Measurements from ENCODE around the gene SKI.

SKI gene

DNA sequence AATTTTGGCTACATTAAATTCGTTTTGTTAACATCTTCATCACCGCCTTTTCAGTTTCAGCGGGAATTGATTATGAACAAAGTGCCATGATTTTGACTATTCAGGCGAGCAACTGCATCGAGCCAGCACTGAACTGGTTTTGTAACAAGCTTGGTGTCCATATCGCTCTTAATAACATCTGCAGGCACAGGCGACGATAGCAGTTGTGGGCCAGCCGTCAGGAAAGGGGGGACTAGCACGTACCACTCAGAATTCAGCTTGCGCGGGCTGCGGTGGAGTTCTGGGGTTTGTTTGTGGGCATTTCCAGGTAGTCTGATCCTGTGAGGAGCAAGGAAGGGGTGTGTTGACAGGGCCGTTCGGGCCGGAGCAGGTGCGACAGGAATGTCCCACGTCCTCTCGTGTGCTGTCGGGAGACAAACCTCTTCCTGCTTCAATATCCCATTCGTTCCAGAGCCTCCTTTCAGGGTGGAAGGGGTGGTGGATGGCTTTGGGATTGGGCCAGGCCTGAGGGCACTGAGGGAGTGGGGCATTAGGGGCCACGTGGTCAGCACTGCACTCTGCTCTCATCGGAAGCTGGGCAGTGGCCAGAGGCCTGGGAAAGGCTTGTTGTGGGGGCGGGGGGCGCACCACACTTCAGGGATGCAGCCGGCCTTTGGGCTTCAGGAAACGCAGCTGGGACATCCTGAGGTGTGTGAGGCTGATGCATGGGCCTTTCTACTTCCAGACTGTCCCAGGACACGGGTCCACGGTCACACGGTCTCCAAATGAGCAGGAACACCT lies 39.1 kb downstream of the SKI start:
- no peak for DNase-seq

GRCh38 chr1:2267862-2268261 lies 39.7 kb downstream of the SKI start:
- DNase-seq: no peak

DNA sequence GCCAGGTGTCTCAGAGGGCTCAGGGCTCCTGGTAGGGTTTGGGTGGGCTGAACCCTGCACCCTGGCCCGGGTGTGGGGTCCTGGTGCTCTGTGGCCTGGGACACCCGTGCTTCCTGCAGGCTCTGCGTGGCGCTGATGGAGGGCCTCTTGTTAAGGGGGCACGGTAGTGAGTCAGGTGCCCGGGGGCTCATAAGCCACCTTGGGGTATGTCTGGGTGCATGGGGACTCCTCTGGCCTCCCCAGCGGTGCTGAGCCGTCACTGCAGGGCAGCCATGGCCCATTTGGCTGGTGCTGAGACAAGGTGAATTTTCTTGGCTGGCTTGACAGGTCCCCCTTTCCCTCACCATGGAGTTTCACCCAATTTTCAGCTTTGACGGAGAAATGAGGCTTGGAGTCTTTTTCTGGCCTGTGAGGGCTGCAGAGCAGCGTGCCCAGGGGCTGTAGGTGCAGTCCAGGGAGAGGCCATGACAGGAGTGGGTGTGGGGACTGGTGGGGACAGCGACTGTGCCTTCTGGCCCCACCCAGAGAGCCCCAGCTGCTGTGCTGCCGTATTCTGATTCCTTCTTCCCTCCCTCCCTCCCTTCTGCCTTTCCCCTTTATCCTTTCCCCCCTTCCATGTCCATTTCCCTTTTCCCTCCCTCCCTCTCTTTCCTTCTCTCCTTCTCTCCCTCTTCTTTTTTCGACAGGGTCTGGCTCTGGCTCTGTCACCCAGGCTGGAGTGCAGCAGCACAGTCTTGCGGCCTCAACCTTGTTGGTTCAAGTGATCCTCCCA lies 40.4 kb downstream of the SKI start:
- no peak for DNase-seq

GRCh38 chr1:2269193-2269921 lies 41.2 kb downstream of the SKI start:
- no peak for DNase-seq

DNA sequence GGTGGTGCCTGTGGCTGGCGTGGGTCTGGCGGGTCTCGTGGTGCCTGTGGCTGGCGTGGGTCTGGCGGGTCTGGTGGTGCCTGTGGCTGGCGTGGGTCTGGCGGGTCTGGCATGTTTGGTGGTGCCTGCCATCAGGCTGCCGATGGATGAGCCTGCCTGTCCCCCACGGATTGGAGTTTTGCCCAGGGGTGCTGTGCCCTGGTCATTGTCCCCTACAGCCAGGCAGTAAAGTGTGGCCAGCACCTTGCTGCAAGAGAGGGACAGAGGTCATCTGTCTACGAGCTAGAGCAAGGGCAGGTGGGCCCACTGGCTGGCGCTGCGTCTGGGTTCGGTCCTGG lies 41.8 kb downstream of the SKI start:
- no peak for DNase-seq

DNA sequence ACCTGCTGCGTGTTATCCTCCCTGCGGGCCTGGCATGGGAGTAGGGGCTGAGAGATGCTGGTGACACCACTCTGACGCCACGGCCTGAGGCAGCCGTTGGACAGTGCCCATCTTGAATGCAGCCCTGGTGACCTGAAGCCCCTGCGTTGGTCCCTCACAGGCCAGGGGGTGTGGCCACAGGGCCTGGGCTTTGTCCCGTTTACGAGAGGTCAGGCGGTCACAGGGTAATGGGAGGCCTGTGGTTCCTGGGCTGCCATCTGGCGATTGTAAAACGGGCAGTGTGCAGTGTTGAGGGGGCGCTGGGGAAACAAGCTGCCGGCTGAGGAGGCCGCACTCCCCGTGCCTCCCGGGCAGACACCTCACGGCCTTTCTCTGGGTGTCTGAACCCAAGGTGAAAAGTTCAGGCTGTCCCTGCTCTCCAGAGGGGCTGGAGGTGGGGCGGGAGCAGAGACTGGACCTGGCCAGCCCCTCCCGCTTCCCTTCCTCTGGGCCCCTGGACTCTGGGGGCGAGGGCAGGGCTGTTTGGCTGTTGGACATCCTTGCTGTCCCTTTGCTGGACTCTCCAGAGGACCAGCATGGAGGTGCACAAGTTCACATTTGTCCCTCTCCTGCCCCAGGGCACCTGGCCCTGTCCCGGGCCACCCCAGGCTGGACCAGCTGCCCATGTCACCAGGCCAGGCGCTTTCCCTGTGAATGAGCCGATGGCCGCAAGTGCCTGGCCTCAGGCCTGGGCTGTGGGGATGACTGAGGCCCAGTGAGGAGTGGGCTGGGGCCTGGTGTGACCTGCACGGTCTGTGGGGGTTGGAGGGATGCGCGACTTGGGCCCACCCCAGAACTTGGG lies 42.4 kb downstream of the SKI start:
- no peak for DNase-seq

- DNase-seq: no peak
Observed at GRCh38 chr1:2271211-2271721, 43.1 kb downstream of the SKI start.

GRCh38 chr1:2271841-2272655 lies 43.9 kb downstream of the SKI start:
- DNase-seq: no peak

DNA sequence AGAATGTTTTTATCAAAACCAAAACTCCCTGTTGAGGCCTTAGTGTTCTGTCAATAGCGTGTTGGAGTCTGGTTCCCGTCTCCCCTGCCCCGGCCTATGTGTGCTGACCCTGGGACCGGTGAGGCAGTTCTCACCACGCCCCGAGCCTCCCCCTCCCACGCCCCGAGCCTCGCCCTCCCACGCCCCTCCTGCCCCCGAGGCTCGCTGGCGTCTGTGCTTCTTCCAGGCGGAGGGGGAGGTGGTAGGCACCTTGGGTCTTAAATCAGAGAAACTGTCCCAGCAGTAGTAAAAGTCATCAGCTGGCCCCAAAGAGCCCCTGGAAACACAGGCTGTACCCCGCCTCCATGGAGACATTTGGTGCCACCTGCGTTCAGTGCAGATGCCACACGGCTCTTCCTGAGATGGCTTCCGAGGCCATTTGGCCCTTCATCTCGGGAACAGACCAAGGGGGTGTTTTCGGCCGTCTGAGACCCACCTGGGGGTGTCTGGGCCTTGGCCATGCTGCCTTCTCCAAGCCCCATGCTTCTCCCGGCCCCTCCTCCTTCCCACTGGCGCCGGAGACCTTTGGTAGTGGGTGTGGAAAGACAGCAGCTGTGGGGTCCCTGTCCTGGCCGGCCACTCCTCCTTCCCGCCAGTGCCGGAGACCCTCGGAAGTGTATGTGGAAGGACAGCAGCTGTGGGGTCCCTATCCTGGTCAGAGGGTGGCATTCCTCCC lies 44.7 kb downstream of the SKI start:
- DNase-seq: no peak

DNA sequence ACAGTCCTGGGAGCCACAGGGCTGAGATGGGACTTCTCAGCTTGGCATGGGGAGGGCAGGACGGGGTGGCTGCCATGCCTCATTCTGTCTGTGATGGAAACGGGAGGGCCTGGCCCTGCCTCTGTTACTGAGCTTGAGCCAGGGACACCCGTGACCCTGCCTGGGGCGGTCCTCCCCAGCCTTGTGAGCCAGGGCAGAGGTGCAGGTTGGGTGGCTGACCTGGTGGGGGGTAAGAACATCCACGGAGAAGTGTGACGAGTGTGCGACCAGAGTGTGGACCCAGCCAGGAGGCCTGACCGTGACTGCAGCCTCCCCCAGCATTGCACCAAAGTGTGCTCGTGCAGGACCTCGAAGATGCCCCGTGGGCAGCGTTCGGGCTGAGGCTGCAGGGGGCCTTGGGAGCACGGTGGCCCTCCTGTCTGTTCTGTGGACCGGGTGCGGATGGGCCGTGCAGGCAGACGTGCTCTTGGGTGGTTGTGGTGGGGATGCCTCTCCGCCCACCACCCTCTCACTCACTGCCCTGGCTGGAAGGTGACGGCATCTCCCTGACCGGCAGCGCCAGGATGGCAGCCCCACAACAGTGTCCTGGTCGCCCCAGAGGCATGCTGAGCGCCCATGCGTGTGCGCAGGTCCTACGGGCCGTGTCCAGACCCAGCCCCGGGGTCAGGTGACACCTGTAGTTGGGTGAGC lies 45.4 kb downstream of the SKI start:
- no peak for DNase-seq

DNA sequence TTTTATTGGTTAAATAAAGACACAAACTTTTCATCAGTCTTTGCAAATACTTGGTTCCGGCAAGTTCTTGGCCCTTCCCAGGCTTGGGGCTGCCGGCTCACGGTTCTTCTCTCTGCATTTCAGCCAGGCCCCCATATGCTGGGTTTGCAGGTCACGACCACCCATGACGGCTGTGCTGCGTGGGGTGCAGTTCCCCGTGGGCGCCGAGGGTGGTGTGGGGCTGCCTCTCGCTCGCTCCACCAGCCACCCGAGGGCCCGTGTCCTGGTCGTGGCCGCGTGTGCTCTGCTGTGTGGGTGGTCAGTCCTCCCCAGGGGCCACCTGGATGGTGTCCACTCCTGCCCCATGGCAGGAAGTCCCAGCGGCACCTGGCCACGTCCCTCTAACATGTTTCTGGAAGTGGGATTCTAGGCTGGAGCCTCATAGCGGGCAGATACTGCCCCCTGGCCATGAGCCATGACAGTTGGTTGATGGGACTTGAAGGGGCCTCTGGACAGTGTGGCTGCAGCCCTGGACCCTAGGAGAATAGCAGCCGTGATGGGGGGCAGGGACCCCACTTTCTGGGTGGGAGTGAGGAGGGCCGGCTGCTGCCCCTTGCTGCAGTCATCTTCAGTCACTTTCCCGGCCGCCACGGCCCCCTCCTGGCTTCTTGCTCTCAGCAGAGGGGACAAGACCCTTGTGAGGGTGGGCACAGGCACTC lies 46.3 kb downstream of the SKI start:
- DNase-seq: no peak

DNA sequence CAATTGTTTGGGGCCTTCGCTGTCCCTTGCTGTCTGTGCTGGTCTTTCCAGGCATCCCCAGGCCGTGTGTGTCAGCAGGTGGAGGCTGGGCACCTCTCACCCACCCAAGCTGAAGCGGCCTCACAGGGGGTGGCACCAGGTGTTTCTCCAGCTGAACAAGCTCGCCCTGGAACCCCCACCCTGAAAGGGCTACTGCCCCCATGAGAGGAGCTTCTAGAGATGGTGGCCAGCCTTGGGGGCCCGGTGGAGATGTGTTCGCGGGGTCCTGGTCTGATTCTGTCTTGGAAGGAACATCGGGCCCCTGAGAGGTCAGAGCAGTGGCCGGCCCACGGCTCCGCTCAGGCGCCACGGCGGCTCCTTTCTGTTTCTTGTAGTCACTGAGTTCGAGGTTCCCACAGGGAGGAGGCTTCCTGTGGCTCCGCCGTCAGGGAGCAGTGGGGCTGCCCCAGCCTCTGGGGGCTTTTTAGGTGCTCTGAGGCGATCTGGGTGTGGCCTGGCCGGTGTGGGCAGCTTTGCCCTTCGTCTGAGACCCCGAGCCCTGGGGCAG lies 46.9 kb downstream of the SKI start:
- peak in 1 of 2 donors; percentile 17 for DNase-seq

GRCh38 chr1:2275796-2276536 lies 47.8 kb downstream of the SKI start:
- DNase-seq: peak; percentile 9 to 13

DNA sequence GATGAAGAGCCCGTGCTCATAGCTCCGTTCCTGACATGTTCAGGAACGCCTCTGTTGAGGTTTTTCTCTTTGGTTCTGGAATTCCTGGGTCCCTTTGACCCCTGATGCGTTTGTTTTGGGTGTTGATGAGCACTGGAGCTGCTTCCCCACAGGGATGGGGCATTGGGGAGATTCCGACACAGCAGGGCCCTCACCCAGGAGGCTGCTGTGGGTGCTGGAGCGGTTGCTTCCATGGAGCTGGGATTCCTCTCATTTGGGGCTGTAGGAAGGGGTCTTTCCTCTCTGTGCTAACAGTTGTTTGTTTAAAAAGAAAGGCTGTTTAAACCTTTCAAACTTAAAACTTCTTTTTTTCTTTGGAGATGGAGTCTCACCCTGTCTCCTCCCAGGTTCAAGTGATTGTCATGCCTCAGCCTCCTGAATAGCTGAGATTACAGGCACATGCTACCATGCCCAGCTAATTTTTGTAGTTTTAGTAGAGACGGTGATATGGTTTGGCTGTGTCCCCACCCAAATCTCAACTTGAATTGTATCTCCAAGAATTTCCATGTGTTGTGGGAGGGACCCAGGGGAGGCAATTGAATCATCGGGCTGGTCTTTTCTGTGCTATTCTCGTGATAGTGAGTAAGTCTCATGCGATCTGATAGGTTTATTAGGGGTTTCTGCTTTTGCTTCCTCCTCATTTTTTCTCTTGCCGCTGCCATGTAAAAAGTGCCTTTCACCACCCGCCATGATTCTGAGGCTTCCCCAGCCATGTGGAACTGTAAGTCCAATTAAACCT lies 48.9 kb downstream of the SKI start:
- DNase-seq: peak in 1 of 2 donors; percentile 39

DNA sequence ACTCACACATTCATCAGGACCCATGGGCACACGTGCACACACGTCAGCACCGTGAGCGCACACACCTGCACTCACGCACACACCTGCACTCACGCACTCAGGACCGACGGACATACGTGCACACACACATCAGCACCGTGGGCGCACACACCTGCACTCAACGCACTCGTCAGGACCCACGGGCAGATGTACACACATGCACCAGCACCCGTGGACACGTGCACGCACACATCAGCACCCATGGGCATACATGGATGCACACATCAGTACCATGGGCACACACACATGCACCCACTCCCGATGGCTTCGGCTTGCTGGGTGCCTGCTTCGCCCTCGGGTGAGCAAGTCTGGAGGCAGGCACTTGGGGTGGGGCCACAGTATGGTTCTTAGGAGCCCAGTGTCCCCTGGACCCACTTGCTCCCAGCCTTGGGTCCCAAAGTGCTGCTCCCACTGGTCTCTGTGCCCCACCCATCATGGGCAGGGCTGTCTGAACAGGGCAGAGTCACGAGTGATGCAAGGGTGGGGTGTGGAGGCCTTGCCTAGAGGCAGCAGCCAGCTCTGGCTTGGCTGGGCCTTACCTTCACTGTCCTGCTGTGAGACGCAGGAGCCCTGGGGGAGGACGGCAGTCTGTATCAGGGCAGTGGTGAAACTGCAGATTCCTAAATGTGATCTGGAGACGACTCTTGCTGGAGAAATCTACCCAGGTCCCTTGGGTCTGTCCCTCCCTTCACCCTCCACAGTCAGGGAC lies 49.8 kb downstream of the SKI start:
- DNase-seq: no peak

GRCh38 chr1:2278591-2279209 lies 50.6 kb downstream of the SKI start:
- DNase-seq: no peak

- DNase-seq: no peak
Observed at GRCh38 chr1:2279210-2279639, 51.1 kb downstream of the SKI start.
